ENCODE data around the gene GSTM3. TPM values are rescaled to one million over a fixed set of nuclear protein-coding genes. Genes with fewer than 3 reads are reported as not detected.

GSTM3 gene
- total and polyA plus RNA-seq, 2 of the 13 experiments (the other 11 are each of a cell fraction or from before 2014, with no cell fraction given) = 127 to 142 TPM

GRCh38 chr1:109740615-109741373 lies at the start of gene GSTM3 (continued):
- TF ChIP-seq, protein P1, sequence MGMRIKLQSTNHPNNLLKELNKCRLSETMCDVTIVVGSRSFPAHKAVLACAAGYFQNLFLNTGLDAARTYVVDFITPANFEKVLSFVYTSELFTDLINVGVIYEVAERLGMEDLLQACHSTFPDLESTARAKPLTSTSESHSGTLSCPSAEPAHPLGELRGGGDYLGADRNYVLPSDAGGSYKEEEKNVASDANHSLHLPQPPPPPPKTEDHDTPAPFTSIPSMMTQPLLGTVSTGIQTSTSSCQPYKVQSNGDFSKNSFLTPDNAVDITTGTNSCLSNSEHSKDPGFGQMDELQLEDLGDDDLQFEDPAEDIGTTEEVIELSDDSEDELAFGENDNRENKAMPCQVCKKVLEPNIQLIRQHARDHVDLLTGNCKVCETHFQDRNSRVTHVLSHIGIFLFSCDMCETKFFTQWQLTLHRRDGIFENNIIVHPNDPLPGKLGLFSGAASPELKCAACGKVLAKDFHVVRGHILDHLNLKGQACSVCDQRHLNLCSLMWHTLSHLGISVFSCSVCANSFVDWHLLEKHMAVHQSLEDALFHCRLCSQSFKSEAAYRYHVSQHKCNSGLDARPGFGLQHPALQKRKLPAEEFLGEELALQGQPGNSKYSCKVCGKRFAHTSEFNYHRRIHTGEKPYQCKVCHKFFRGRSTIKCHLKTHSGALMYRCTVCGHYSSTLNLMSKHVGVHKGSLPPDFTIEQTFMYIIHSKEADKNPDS (CRISPR knock-in tag; IDR thresholded peaks at IDR 0.05) = 0 out of 2 replicates have a peak, but pooled peaks have one; percentile 30
- no peak for TF ChIP-seq ZNF354B (CRISPR knock-in tag; IDR thresholded peaks at IDR 0.05)
- 0 out of 2 replicates have a peak, but pooled peaks have one; percentile 10 for TF ChIP-seq SIX1 (CRISPR knock-in tag; IDR thresholded peaks at IDR 0.05; ENCODE audit: borderline replicate concordance)
- 0 out of 2 replicates have a peak, but pooled peaks have one; percentile 36 for TF ChIP-seq ZNF263 (CRISPR knock-in tag; IDR thresholded peaks at IDR 0.05)
- no peak for TF ChIP-seq XRCC5 (optimal IDR thresholded peaks at IDR 0.05; ENCODE audit: low read length)
- TF ChIP-seq, protein P2, sequence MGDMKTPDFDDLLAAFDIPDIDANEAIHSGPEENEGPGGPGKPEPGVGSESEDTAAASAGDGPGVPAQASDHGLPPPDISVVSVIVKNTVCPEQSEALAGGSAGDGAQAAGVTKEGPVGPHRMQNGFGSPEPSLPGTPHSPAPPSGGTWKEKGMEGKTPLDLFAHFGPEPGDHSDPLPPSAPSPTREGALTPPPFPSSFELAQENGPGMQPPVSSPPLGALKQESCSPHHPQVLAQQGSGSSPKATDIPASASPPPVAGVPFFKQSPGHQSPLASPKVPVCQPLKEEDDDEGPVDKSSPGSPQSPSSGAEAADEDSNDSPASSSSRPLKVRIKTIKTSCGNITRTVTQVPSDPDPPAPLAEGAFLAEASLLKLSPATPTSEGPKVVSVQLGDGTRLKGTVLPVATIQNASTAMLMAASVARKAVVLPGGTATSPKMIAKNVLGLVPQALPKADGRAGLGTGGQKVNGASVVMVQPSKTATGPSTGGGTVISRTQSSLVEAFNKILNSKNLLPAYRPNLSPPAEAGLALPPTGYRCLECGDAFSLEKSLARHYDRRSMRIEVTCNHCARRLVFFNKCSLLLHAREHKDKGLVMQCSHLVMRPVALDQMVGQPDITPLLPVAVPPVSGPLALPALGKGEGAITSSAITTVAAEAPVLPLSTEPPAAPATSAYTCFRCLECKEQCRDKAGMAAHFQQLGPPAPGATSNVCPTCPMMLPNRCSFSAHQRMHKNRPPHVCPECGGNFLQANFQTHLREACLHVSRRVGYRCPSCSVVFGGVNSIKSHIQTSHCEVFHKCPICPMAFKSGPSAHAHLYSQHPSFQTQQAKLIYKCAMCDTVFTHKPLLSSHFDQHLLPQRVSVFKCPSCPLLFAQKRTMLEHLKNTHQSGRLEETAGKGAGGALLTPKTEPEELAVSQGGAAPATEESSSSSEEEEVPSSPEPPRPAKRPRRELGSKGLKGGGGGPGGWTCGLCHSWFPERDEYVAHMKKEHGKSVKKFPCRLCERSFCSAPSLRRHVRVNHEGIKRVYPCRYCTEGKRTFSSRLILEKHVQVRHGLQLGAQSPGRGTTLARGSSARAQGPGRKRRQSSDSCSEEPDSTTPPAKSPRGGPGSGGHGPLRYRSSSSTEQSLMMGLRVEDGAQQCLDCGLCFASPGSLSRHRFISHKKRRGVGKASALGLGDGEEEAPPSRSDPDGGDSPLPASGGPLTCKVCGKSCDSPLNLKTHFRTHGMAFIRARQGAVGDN (CRISPR knock-in tag; IDR thresholded peaks at IDR 0.05) = 0 out of 2 replicates have a peak, but pooled peaks have one; percentile 24
- TF ChIP-seq, protein P3, sequence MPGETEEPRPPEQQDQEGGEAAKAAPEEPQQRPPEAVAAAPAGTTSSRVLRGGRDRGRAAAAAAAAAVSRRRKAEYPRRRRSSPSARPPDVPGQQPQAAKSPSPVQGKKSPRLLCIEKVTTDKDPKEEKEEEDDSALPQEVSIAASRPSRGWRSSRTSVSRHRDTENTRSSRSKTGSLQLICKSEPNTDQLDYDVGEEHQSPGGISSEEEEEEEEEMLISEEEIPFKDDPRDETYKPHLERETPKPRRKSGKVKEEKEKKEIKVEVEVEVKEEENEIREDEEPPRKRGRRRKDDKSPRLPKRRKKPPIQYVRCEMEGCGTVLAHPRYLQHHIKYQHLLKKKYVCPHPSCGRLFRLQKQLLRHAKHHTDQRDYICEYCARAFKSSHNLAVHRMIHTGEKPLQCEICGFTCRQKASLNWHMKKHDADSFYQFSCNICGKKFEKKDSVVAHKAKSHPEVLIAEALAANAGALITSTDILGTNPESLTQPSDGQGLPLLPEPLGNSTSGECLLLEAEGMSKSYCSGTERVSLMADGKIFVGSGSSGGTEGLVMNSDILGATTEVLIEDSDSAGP (CRISPR knock-in tag; IDR thresholded peaks at IDR 0.05; ENCODE audit: borderline replicate concordance) = no peak; the same call in 1 of the 2 replicates
- peak in 1 of 2 experiments; percentile 5; a peak in 1 of 4 replicates for TF ChIP-seq HMGXB4 (CRISPR knock-in tag; IDR thresholded peaks at IDR 0.05; ENCODE audit: borderline replicate concordance in 1 of 2, low read depth in 1 of 2)

All from HepG2 (cell line).